ENCODE results near the gene MORN1.

Gene MORN1

GRCh38 chr1:2304921-2305681, 86.3 kb downstream of the MORN1 start:
- Mint-ChIP-seq H3K27me3 (no peaks in the 10 kb centered on the region), H3K4me3 (no peak overlapping the region), H3K4me1 (ENCODE audit: low read depth) (peaks cover 62% of the 10 kb centered on the region), H3K36me3 (ENCODE audit: low read depth) (peaks cover 78% of the 10 kb centered on the region), H3K9me3 (no peaks in the 10 kb centered on the region), H3K27ac (no peak overlapping the region)
- intact Hi-C loops (cut with micrococcal nuclease) = loop anchor here (5.0 kb wide), 1 partner anchor 48 kb away; no protein-coding TSS in a partner anchor

- Mint-ChIP-seq H3K4me1 (ENCODE audit: low read depth) (peaks cover 70% of the 10 kb centered on the region), H3K36me3 (ENCODE audit: low read depth) (peaks cover 73% of the 10 kb centered on the region), H3K9me3 (no peaks in the 10 kb centered on the region), H3K27me3 (no peaks in the 10 kb centered on the region), H3K27ac (no peak overlapping the region), H3K4me3 (no peak overlapping the region)
- intact Hi-C loops (cut with micrococcal nuclease) = loop anchor here (5.0 kb wide), 1 partner anchor 47 kb away; no protein-coding TSS in a partner anchor
Observed at GRCh38 chr1:2304282-2304681, 87.1 kb downstream of the MORN1 start.

- H3K9me3 Mint-ChIP-seq = no peaks in the 10 kb centered on the region
- no peak overlapping the region for H3K4me3 Mint-ChIP-seq
- intact Hi-C loops (cut with micrococcal nuclease) = loop anchor here (5.0 kb wide), 1 partner anchor 46 kb away; no protein-coding TSS in a partner anchor
- H3K4me1 Mint-ChIP-seq (ENCODE audit: low read depth) = peaks cover 74% of the 10 kb centered on the region
- H3K27ac Mint-ChIP-seq = peak overlapping the region; percentile 91
- no peaks in the 10 kb centered on the region for H3K27me3 Mint-ChIP-seq
- peaks cover 68% of the 10 kb centered on the region for H3K36me3 Mint-ChIP-seq (ENCODE audit: low read depth)
Observed at GRCh38 chr1:2303781-2304180, 87.6 kb downstream of the MORN1 start.

- Mint-ChIP-seq H3K27ac (peak overlapping the region; percentile 91), H3K9me3 (no peaks in the 10 kb centered on the region), H3K4me1 (ENCODE audit: low read depth) (peaks cover 75% of the 10 kb centered on the region), H3K4me3 (no peak overlapping the region), H3K36me3 (ENCODE audit: low read depth) (peaks cover 64% of the 10 kb centered on the region), H3K27me3 (no peaks in the 10 kb centered on the region)
- intact Hi-C loops (cut with micrococcal nuclease) = loop anchor here (5.0 kb wide), 1 partner anchor 46 kb away; no protein-coding TSS in a partner anchor
Observed at GRCh38 chr1:2303016-2303775, 88.2 kb downstream of the MORN1 start.

GRCh38 chr1:2302292-2302925, 88.9 kb downstream of the MORN1 start:
- H3K27ac Mint-ChIP-seq = peak overlapping the region; percentile 91
- no peak overlapping the region for H3K4me3 Mint-ChIP-seq
- intact Hi-C loops (cut with micrococcal nuclease) = loop anchor here (5.0 kb wide), 1 partner anchor 45 kb away; no protein-coding TSS in a partner anchor
- H3K36me3 Mint-ChIP-seq (ENCODE audit: low read depth) = peaks cover 64% of the 10 kb centered on the region
- H3K9me3 Mint-ChIP-seq = no peaks in the 10 kb centered on the region
- no peaks in the 10 kb centered on the region for H3K27me3 Mint-ChIP-seq
- H3K4me1 Mint-ChIP-seq (ENCODE audit: low read depth) = peaks cover 83% of the 10 kb centered on the region

- H3K36me3 Mint-ChIP-seq (ENCODE audit: low read depth) = peaks cover 64% of the 10 kb centered on the region
- no peaks in the 10 kb centered on the region for H3K9me3 Mint-ChIP-seq
- peak overlapping the region; percentile 91 for H3K27ac Mint-ChIP-seq
- H3K27me3 Mint-ChIP-seq = no peaks in the 10 kb centered on the region
- H3K4me3 Mint-ChIP-seq = peak overlapping the region; percentile 73
- H3K4me1 Mint-ChIP-seq (ENCODE audit: low read depth) = peaks cover 90% of the 10 kb centered on the region
- intact Hi-C loops (cut with micrococcal nuclease) = loop anchor here (1.0 to 5.0 kb wide), 3 partner anchors 11 to 44 kb away; no protein-coding TSS in a partner anchor
Observed at GRCh38 chr1:2301607-2302291, 89.6 kb downstream of the MORN1 start.

- H3K36me3 Mint-ChIP-seq (ENCODE audit: low read depth) = peaks cover 63% of the 10 kb centered on the region
- intact Hi-C loops (cut with micrococcal nuclease) = loop anchor here (1.0 to 5.0 kb wide), 3 partner anchors 11 to 44 kb away; no protein-coding TSS in a partner anchor
- H3K27me3 Mint-ChIP-seq = no peaks in the 10 kb centered on the region
- H3K4me1 Mint-ChIP-seq (ENCODE audit: low read depth) = peaks cover 97% of the 10 kb centered on the region
- peak overlapping the region; percentile 73 for H3K4me3 Mint-ChIP-seq
- peak overlapping the region; percentile 91 for H3K27ac Mint-ChIP-seq
- no peaks in the 10 kb centered on the region for H3K9me3 Mint-ChIP-seq
Observed at GRCh38 chr1:2300851-2301606, 90.3 kb downstream of the MORN1 start.

GRCh38 chr1:2300004-2300771, 91.2 kb downstream of the MORN1 start:
- Mint-ChIP-seq H3K27me3 (no peaks in the 10 kb centered on the region), H3K9me3 (no peaks in the 10 kb centered on the region), H3K4me1 (ENCODE audit: low read depth) (peaks cover 97% of the 10 kb centered on the region), H3K4me3 (peak overlapping the region; percentile 73), H3K36me3 (ENCODE audit: low read depth) (peaks cover 62% of the 10 kb centered on the region), H3K27ac (peak overlapping the region; percentile 91)
- intact Hi-C loops (cut with micrococcal nuclease) = loop anchor here (2.0 to 5.0 kb wide), 2 partner anchors 15 to 43 kb away; no protein-coding TSS in a partner anchor

GRCh38 chr1:2299131-2299627, 92.2 kb downstream of the MORN1 start:
- Mint-ChIP-seq H3K27me3 (no peaks in the 10 kb centered on the region), H3K27ac (peak overlapping the region; percentile 91), H3K4me1 (ENCODE audit: low read depth) (peaks cover 97% of the 10 kb centered on the region), H3K4me3 (peak overlapping the region; percentile 73), H3K36me3 (ENCODE audit: low read depth) (peaks cover 62% of the 10 kb centered on the region), H3K9me3 (no peaks in the 10 kb centered on the region)
- intact Hi-C loops (cut with micrococcal nuclease) = no loop called here

- H3K9me3 Mint-ChIP-seq = no peaks in the 10 kb centered on the region
- peak overlapping the region; percentile 91 for H3K27ac Mint-ChIP-seq
- intact Hi-C loops (cut with micrococcal nuclease) = no loop called here
- H3K27me3 Mint-ChIP-seq = peaks cover 4% of the 10 kb centered on the region
- H3K4me3 Mint-ChIP-seq = peak overlapping the region; percentile 73
- peaks cover 62% of the 10 kb centered on the region for H3K36me3 Mint-ChIP-seq (ENCODE audit: low read depth)
- H3K4me1 Mint-ChIP-seq (ENCODE audit: low read depth) = peaks cover 97% of the 10 kb centered on the region
Observed at GRCh38 chr1:2298685-2299084, 92.7 kb downstream of the MORN1 start.

GRCh38 chr1:2297246-2298011, 93.9 kb downstream of the MORN1 start:
- H3K4me1 Mint-ChIP-seq (ENCODE audit: low read depth) = peaks cover 98% of the 10 kb centered on the region
- H3K27ac Mint-ChIP-seq = peak overlapping the region; percentile 72
- no peaks in the 10 kb centered on the region for H3K9me3 Mint-ChIP-seq
- intact Hi-C loops (cut with micrococcal nuclease) = no loop called here
- H3K4me3 Mint-ChIP-seq = no peak overlapping the region
- H3K36me3 Mint-ChIP-seq (ENCODE audit: low read depth) = peaks cover 62% of the 10 kb centered on the region
- H3K27me3 Mint-ChIP-seq = peaks cover 8% of the 10 kb centered on the region
